T-helper 1 cell treated with Interleukin-12 subunit alpha and Interleukin-12 subunit beta and Interleukin-4 antibody, amounts not matched to agents 30 μg/mL and 1 μg/mL, for 36 hours (primary cell): ENCODE measurements around the gene FGD2.

Source experiments
- H3K27ac Mint-ChIP-seq: one replicate; pipeline ENCODE4 v1.8.0; 2021; ENCODE audit warnings: mild to moderate bottlenecking, mixed read lengths
- H3K27me3 Mint-ChIP-seq: one replicate; pipeline ENCODE4 v1.8.0; 2021; ENCODE audit warnings: low read depth, mixed read lengths
- H3K36me3 Mint-ChIP-seq: one replicate; pipeline ENCODE4 v1.8.0; 2021; ENCODE audit warnings: low read depth, mixed read lengths
- H3K4me1 Mint-ChIP-seq: one replicate; pipeline ENCODE4 v1.8.0; 2021; ENCODE audit warnings: low read depth, mixed read lengths
- H3K4me3 Mint-ChIP-seq: one replicate; pipeline ENCODE4 v1.8.0; 2021; ENCODE audit warnings: mild to moderate bottlenecking, moderate library complexity, mixed read lengths
- H3K9me3 Mint-ChIP-seq: one replicate; pipeline ENCODE4 v1.8.0; 2021; ENCODE audit warnings: mixed read lengths

FGD2 gene

GRCh38 chr6:37077191-37077904 lies 71.9 kb downstream of the FGD2 start:
- H3K27ac Mint-ChIP-seq: no peak overlapping the region
- H3K4me3 Mint-ChIP-seq: no peak overlapping the region
- H3K9me3 Mint-ChIP-seq: no peaks in the 10 kb centered on the region
- peaks cover 1% of the 10 kb centered on the region for H3K36me3 Mint-ChIP-seq
- H3K27me3 Mint-ChIP-seq: no peaks in the 10 kb centered on the region
- H3K4me1 Mint-ChIP-seq: peaks cover 10% of the 10 kb centered on the region

GRCh38 chr6:37077905-37078296 lies 72.4 kb downstream of the FGD2 start:
- H3K4me1 Mint-ChIP-seq: peaks cover 6% of the 10 kb centered on the region
- peaks cover 1% of the 10 kb centered on the region for H3K36me3 Mint-ChIP-seq
- H3K4me3 Mint-ChIP-seq: no peak overlapping the region
- no peaks in the 10 kb centered on the region for H3K27me3 Mint-ChIP-seq
- no peak overlapping the region for H3K27ac Mint-ChIP-seq
- no peaks in the 10 kb centered on the region for H3K9me3 Mint-ChIP-seq
